HG02885 (cell line): ENCODE measurements around the gene HMX1.
A peak's percentile ranks its signal among the peaks of the same experiment; 100 is the strongest.

Experiments
- ATAC-seq: cut with Tn5 transposase; IDR thresholded peaks from one replicate; pipeline ENCODE4 v1.9.1; 2021; ENCODE audit warnings: mild to moderate bottlenecking; ENCODE audit not compliant: unreplicated experiment, poor library complexity

Gene HMX1

DNA sequence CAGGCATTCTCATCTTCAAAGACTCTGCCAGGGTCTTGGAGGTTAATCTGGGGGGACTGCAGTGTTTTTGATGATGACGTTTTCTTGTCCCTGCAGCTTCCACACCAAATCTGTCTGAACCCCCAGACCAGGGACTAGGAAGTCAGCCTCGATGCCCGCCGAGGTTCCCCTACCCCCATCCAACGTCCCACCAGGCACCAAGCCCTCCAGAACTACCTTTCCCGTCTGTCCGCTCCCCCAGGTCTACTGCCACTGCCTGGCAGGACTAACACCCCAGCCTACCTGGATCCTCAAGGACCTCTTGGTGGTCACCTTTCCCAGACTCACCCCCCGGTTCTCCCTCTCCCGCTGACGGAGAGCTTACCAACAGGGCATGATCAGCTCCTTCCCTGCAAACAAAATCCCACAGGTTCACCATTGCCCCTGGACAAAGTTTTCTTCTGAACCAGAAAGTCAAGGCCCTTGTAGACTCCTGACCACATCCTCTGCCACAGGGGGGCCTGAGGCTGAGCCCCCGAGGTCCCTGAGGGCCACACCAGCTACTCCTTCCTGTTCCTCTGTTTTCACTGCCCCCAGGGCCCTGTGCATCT lies 40.9 kb downstream of the HMX1 start:
- no peak for ATAC-seq

DNA sequence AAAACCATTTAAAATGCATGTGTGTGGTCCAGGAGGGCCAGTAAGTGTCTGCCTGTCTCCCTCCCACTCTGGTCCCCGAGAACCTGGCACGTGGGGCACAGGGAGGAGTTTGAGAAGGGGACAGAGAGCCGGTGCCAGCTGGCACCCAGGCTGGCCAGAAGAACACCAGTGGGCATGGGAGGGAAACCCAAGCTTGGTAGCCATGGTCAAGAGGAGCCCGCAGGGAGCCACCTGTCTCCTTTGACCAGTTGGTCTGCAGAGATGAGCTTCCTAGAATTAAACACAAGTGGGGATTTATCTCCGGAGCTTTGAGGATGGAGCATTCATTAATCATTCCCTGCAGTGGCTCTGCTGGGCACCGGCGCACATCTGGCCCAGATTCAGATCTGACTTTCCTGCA lies 41.6 kb downstream of the HMX1 start:
- no peak for ATAC-seq

DNA sequence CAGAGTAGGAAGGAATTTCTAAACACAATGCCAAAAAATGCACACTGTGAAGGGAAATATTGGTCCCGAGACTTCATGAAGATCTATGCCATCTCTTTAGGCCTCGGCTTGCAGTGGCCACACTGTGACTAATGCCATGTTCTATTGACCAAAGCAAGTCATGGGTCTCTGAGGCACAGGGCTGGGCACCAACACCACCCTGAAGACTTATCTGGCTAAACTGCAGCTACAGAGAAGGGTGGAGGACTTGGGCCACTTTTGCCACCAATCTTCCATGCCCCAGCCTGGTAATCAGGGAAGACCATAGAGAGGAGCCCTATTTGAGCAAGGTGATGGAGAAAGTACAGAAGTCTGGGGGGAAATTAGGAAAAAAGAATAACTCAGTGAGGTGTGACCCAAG lies 42.1 kb downstream of the HMX1 start:
- no peak for ATAC-seq

DNA sequence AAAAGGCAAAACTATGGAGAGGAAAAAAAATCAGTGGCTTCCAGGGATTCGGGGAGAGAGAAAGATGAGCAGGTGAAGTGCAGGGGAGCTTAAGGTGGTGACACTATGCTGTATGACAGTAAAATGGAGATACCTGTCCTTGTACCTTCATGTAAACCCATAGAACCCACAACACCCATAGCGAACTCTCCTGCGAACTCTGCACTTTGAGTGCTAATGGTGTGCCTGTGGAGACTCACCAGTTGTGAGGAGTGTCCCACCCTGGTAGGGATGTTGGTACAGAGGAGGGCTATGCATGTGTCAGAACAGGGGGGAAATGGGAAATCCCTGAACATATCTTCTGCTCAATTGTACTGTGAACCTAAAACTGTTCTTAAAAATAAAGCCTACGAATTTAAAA lies 42.8 kb downstream of the HMX1 start:
- no peak for ATAC-seq

DNA sequence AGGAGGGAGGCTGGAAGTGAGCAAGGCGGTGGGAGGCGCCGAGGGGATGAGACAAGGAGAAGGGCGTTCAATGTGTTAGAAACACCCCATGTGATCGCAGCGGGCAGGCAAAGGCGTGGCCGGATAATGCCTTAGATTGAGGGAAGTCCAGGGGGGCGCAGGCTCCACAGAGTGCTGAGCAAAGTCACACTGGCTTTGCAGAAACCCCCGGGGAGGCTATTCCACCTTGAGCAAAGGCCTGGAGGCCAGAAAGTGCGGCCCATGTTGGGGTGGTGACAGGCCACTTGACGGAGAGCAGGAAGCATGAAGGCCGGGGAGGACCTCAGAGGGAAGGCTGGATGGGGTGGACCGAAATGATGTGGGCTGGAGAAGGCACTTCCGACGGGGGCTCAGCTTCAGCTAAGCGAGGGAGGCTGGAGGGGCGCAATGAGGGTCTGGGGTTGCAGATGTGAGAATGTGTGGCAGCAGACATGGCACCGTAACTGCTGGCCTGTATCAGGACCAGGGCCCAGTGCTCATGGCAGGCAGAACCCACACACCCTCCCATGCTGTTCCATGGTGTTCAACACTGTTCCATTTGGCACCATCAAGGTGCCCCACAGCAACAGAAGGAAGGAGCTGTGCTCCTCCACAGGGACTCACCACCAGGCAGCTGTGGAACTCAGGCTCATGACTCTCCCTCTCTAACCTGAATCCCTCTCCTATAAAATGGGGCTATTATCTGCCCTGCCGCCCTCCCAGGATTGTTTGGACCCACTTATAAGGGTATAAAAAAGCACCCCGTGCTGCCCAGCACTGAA lies 50.3 kb downstream of the HMX1 start:
- ATAC-seq = no peak

GRCh38 chr4:8820178-8821102 lies 51.2 kb downstream of the HMX1 start:
- no peak for ATAC-seq

- peak; percentile 93 for ATAC-seq
These were observed 52.0 kb downstream of the HMX1 start for GRCh38 chr4:8819473-8820177.

- ATAC-seq = no peak
These were observed 52.6 kb downstream of the HMX1 start for GRCh38 chr4:8819019-8819418.

GRCh38 chr4:8818063-8818881 lies 53.4 kb downstream of the HMX1 start:
- no peak for ATAC-seq

- ATAC-seq = no peak
These were observed 53.9 kb downstream of the HMX1 start for GRCh38 chr4:8817813-8818062.

DNA sequence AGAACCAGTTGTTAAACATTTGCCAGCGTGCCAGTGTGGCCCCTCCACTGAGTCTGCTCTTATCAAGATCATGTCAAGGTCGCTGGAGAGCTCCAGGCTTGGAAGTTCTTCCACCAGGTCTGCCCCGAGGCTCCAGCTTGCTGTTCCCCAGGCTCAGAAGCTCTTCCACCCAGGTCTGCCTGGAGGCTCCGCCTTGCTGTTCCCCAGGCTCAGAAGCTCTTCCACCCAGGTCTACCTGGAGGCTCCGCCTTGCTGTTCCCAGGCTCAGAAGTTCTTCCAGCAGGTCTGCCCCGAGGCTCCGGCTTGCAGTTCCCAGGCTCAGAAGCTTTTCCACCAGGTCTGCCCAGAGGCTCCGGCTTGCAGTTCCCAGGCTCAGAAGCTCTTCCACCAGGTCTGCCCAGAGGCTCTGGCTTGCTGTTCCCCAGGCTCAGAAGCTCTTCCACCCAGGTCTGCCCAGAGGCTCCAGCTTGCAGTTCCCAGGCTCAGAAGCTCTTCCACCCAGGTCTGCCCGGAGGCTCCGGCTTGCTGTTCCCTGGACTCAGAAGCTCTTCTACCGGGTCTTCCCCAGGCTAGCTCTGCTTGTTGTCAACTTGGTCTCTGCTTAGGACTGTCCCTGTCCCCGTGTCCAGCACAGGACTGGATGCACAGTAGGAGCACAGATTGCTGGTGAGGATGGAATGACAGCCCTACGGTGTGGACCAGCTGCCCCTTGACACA lies 54.4 kb downstream of the HMX1 start:
- no peak for ATAC-seq
